ENCODE measurements around the gene SRRM2.

Gene SRRM2

DNA sequence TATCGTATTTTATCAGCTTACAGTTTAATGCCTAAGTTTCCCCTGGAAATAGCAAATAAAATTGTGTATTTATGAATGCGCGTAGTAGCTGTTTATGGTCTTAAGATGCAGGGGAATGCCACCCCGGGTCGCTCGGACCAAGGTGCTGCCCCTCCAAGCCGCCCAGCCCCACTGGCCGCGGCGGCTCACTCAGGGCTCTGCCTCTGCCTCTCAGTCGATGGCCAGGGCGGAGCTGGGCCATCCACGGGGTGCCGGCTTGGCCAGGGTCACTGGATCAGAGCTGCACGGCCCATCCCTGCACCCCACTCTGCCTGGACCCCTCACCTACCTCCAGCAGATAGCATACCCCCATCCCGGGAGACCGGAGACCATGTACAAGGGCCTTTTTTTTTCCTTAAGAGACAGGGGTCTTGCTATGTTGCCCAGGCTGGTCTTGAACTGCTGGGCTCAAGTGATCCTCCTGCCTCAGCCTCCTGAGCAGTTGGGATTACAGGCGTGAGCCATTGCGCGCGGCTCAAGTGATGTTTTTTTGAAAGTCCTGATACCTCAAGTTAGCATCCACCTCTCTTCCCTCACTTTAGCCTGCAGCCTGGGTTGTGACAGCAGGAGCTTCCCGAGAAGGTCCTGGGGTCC, 43.4 kb upstream of the SRRM2 start:
- Histone ChIP-seq H3K4me3 (ENCODE audit: low read length, poor library complexity, severe bottlenecking) (no peak overlapping the region), H4K20me1 (ENCODE audit: insufficient read depth, low read length, poor library complexity, severe bottlenecking) (no peaks in the 10 kb centered on the region), H3K27me3 (ENCODE audit: insufficient read depth, low read length, poor library complexity, severe bottlenecking) (no peaks in the 10 kb centered on the region), H3K36me3 (ENCODE audit: insufficient read depth, low read length) (no peaks in the 10 kb centered on the region), H3K4me2 (ENCODE audit: low read depth, low read length, poor library complexity, severe bottlenecking) (no peak overlapping the region), H3K79me2 (ENCODE audit: insufficient read depth, low read length) (no peaks in the 10 kb centered on the region), H2AFZ (ENCODE audit: low read length) (no peak overlapping the region), H3K9me2 (replicated peaks; ENCODE audit: low read depth, low read length) (no peaks in the 10 kb centered on the region), H3K4me1 (ENCODE audit: insufficient read depth, low read length, poor library complexity, severe bottlenecking) (no peaks in the 10 kb centered on the region), H3K9ac (ENCODE audit: low read depth, low read length, poor library complexity, severe bottlenecking) (no peak overlapping the region), H3F3A (ENCODE audit: low read depth) (no peaks in the 10 kb centered on the region), H3K9me3 (ENCODE audit: insufficient read depth, low read depth, low read length) (no peaks in the 10 kb centered on the region)
- TF ChIP-seq EZH2phosphoT487 (IDR thresholded peaks at IDR 0.05; ENCODE audit: borderline replicate concordance), result no peak
- TF ChIP-seq, protein P1, sequence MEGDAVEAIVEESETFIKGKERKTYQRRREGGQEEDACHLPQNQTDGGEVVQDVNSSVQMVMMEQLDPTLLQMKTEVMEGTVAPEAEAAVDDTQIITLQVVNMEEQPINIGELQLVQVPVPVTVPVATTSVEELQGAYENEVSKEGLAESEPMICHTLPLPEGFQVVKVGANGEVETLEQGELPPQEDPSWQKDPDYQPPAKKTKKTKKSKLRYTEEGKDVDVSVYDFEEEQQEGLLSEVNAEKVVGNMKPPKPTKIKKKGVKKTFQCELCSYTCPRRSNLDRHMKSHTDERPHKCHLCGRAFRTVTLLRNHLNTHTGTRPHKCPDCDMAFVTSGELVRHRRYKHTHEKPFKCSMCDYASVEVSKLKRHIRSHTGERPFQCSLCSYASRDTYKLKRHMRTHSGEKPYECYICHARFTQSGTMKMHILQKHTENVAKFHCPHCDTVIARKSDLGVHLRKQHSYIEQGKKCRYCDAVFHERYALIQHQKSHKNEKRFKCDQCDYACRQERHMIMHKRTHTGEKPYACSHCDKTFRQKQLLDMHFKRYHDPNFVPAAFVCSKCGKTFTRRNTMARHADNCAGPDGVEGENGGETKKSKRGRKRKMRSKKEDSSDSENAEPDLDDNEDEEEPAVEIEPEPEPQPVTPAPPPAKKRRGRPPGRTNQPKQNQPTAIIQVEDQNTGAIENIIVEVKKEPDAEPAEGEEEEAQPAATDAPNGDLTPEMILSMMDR (conservative IDR thresholded peaks at IDR 0.05; ENCODE audit: low read length), result no peak

DNA sequence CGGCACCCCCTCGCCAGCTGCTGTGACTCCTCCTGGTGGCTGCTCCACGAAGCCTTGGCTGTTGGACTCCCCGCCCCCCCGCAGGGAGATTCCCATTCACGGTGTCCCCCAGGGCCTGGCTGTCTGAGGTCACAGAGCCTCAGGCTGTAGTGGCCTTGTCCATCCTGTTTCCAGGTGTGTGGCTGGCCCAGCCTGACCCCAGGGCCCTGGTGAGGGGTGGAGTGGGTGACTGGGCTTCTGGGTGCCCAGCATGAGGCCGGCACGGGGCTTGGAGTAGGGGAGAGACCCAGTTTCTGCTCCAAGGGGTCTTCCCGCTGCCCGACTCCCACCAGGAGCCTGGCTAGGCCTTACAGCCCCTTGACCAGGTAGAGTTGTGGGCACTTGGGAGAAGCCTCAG, 42.9 kb upstream of the SRRM2 start:
- H3K27me3 ChIP-seq (ENCODE audit: insufficient read depth, low read length, poor library complexity, severe bottlenecking), result no peaks in the 10 kb centered on the region
- H3K4me2 ChIP-seq (ENCODE audit: low read depth, low read length, poor library complexity, severe bottlenecking), result no peak overlapping the region
- no peaks in the 10 kb centered on the region for H3K9me2 ChIP-seq (replicated peaks; ENCODE audit: low read depth, low read length)
- no peaks in the 10 kb centered on the region for H3K36me3 ChIP-seq (ENCODE audit: insufficient read depth, low read length)
- no peak overlapping the region for H3K9ac ChIP-seq (ENCODE audit: low read depth, low read length, poor library complexity, severe bottlenecking)
- TF ChIP-seq, protein P1 (conservative IDR thresholded peaks at IDR 0.05; ENCODE audit: low read length), result no peak
- TF ChIP-seq EZH2phosphoT487 (IDR thresholded peaks at IDR 0.05; ENCODE audit: borderline replicate concordance), result no peak
- no peaks in the 10 kb centered on the region for H3K79me2 ChIP-seq (ENCODE audit: insufficient read depth, low read length)
- no peak overlapping the region for H2AFZ ChIP-seq (ENCODE audit: low read length)
- no peaks in the 10 kb centered on the region for H3K4me1 ChIP-seq (ENCODE audit: insufficient read depth, low read length, poor library complexity, severe bottlenecking)
- no peaks in the 10 kb centered on the region for H3K9me3 ChIP-seq (ENCODE audit: insufficient read depth, low read depth, low read length)
- H3K4me3 ChIP-seq (ENCODE audit: low read length, poor library complexity, severe bottlenecking), result no peak overlapping the region
- H3F3A ChIP-seq (ENCODE audit: low read depth), result no peaks in the 10 kb centered on the region
- H4K20me1 ChIP-seq (ENCODE audit: insufficient read depth, low read length, poor library complexity, severe bottlenecking), result no peaks in the 10 kb centered on the region

DNA sequence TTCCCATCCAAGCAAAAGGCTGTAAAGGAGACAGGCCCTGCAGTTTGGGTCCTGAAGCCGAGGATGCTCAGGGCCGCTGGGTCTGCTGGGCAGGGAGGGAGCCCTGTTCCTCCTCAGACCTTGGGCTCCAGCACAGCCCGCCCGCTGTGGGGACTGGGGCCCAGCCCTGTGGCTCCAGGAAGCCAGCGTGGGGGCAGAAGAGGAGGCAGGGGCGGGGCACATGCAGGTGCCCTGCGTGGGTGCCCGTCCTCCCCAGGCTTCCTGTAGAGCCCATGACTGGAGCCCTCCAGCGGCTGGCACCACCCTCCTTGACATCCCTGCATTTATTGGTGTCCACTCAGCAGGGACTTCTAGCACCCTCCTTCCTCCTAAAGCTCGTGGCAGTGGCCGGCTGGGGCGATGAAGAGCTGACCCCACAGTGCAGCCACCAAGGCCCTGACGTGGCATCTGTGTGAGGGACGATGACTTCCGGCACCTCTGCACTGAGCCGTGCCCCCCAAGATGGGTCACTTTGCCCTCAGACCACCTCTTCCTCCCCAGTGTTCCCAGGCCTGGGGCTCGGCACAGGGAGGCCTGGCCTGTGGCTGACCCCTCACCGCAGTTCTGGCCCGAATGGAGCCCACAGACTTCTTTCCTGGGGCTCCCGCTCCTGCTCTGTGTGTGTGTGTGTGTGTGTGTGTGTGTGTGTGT, 42.3 kb upstream of the SRRM2 start:
- H3K79me2 ChIP-seq (ENCODE audit: insufficient read depth, low read length), result no peaks in the 10 kb centered on the region
- no peak overlapping the region for H3K9ac ChIP-seq (ENCODE audit: low read depth, low read length, poor library complexity, severe bottlenecking)
- no peaks in the 10 kb centered on the region for H3K9me3 ChIP-seq (ENCODE audit: insufficient read depth, low read depth, low read length)
- no peak overlapping the region for H3K4me3 ChIP-seq (ENCODE audit: low read length, poor library complexity, severe bottlenecking)
- no peaks in the 10 kb centered on the region for H4K20me1 ChIP-seq (ENCODE audit: insufficient read depth, low read length, poor library complexity, severe bottlenecking)
- no peaks in the 10 kb centered on the region for H3K9me2 ChIP-seq (replicated peaks; ENCODE audit: low read depth, low read length)
- no peaks in the 10 kb centered on the region for H3K36me3 ChIP-seq (ENCODE audit: insufficient read depth, low read length)
- TF ChIP-seq EZH2phosphoT487 (IDR thresholded peaks at IDR 0.05; ENCODE audit: borderline replicate concordance), result no peak
- TF ChIP-seq, protein P1 (conservative IDR thresholded peaks at IDR 0.05; ENCODE audit: low read length), result no peak
- no peak overlapping the region for H3K4me2 ChIP-seq (ENCODE audit: low read depth, low read length, poor library complexity, severe bottlenecking)
- H3K27me3 ChIP-seq (ENCODE audit: insufficient read depth, low read length, poor library complexity, severe bottlenecking), result no peaks in the 10 kb centered on the region
- no peaks in the 10 kb centered on the region for H3F3A ChIP-seq (ENCODE audit: low read depth)
- H3K4me1 ChIP-seq (ENCODE audit: insufficient read depth, low read length, poor library complexity, severe bottlenecking), result no peaks in the 10 kb centered on the region
- H2AFZ ChIP-seq (ENCODE audit: low read length), result no peak overlapping the region
